Dermis blood vessel endothelial cell (primary cell): ENCODE results near the gene PCNX3. TPM values are rescaled to one million over a fixed set of nuclear protein-coding genes. Genes with fewer than 3 reads are reported as not detected.

Experiments
- DNase-seq: peaks from one replicate; pipeline ENCODE4 v3.0.0; 2010
- total RNA-seq: library from RNA; depleted of rRNA; stranded (reverse); fragments of >200 nt; gene quantifications from 2 replicates; pipeline ENCODE4 v1.2.3, GENCODE V29; 2014

PCNX3 gene
- total RNA-seq, 1 donor from 2014 or later, result 18.0 TPM

DNA sequence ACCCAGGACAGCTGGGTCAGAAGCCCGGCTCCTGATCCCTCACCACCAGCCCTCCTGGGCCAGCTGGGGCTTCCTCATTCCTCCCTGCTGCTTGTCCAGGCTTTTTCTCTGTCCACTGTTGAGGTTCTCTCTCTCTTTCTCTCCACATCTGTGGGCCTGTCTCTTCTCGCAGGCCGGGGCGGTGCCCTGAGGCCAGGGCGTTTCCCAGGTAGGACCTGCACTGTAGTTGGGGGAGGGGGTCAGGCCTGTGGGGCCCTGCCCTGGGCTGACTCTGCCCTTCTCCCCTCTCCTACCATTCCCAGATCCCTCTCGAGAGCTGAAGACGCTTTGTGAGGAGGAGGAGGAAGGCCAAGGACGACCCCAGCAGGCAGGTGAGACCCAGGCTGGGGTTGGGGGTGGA lies 34.8 kb upstream of the PCNX3 start:
- no peak for DNase-seq

GRCh38 chr11:65581928-65582327 lies 33.6 kb upstream of the PCNX3 start:
- no peak for DNase-seq

GRCh38 chr11:65583589-65583988 lies 32.0 kb upstream of the PCNX3 start:
- DNase-seq, result no peak

- DNase-seq, result no peak
Measured at GRCh38 chr11:65584106-65584505, 31.5 kb upstream of the PCNX3 start.

GRCh38 chr11:65584723-65585171 lies 30.8 kb upstream of the PCNX3 start:
- no peak for DNase-seq

GRCh38 chr11:65585396-65586246 lies 30.0 kb upstream of the PCNX3 start:
- DNase-seq, result no peak

DNA sequence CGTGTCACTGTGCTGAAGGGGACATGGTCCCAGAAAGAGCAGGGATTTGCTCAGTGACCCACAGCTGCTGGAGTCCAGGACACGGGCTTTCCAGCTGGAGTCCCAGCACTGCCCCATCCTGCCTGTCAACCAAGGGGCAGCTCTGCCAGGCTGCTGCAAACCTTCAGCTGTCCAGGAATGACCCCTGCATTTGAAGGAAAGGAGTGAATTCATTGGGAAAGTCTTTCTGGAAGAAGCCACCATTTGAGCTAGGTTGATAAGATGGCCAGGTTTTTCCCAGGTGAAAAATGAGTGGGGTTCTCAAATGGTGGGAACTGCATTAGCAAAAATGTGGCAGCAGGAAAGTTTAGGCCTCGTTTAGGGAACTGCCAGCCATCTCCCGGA lies 29.3 kb upstream of the PCNX3 start:
- DNase-seq, result no peak

- DNase-seq, result no peak
Measured at GRCh38 chr11:65586676-65587075, 28.9 kb upstream of the PCNX3 start.

DNA sequence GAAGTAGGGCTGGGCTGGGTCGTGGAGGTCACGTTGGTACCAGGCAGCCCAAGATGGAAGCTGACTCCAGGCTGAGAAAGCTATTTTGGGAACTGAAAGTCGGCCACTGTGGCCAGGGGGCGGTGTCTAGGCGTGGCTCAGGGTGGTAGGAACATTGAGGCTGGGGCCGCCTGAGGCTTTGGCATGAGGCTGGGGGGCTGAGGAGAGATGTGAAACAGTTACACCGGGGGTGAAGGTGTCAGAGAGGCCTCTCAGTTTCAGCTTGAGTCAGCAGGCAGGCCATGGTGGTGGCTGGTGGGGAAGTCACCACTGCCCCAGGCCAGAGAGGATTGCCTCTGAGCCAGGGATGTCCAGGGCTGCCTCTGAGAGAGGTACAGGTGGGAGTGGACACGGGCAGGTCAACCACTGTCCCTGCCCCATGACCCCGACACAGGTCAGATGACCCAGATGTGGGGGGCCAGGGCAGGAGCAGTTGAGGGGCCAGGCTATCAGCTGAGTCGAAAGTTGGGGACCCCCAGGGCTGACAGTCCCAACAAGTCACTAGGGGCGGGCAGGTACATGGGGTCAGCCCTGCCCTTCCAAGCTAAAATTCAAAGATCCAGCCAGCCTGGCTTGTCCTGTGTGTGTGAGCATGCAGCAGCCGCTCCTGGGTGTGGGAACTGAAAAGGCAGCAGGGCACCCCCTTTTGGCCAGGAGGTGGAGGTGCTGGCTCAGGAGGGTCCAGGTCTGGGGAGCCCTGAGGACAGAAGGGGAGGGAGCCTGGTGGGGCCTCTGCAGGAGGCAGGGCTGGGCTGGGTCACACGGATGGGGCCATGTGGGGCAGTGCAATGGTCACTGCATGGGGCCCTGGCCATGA lies 27.1 kb upstream of the PCNX3 start:
- DNase-seq, result peak; percentile 85

DNA sequence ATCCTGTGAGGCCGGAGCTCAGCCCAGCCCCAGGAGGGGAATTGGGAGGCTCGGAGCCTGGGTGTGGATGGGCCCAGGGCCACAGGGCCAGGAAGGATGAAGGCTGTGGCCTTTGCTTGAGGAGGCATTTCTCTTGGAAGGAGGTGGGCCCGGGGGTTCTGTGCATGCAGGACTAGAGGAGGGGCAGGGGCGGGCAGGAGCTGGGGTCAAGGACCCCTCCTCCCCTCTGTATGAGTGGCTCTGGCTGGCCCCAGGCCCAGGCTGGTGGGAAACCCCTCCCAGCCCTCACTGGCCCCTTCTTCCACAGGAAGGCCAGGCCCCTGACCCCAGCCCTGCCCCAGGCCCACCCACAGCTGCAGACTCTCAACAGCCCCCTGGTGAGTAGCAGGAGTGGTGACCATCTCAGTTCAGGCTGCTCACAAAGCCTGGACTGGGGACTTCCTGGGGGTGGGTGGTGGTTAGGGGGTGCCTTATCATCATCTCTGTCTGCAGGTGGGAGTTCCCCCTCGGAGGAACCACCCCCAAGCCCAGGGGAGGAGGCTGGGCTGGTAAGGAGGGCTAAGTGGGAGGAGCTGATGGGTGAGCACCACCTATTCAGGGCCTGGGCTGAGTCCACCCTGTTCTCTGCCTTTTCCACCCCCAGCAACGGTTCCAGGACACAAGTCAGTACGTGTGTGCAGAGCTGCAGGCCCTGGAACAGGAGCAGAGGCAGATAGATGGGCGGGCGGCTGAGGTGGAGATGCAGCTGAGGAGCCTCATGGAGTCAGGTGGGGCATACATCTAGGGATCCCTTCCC lies 25.9 kb upstream of the PCNX3 start:
- no peak for DNase-seq

GRCh38 chr11:65590240-65590738 lies 25.3 kb upstream of the PCNX3 start:
- DNase-seq, result peak; percentile 37

DNA sequence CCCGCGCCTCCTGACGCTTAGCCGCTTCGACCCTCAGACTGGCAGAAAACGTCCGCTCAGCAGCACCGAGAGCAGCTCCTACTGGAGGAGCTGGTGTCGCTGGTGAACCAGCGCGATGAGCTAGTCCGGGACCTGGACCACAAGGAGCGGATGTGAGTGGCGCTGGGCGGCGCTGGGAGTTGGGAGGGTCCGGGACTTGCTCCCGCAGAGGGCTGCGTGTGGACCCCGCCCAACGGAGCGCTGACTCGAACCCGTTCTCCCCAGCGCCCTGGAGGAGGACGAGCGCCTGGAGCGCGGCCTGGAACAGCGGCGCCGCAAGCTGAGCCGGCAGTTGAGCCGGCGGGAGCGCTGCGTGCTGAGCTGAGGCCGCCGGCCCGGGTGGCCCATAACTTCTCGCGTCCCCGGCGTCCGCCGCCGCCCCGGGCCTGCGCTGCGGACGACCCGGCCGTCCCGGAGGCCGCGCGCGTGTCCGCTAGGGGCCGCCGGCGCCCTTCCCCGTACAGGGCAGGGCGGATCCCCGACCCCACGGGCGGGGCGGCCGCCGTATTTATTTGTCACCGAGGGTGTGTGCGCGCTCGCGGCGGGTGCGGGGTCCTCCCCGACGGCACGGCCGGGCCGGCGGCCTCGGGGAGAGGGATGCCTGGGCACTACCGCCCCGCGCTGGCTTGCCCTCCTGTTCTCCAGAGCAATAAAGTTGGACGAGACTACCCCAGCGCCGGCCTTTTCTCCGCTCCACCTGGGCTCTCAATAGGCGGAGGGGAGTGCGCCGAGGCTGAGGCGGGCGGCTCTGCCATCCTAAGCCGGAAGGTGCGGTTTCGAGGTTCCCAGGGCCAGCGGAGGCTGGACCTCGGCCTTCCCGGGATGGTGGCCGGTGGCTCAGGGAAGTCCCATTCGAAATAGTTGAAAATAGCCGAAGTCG lies 23.4 kb upstream of the PCNX3 start:
- peak; percentile 75 for DNase-seq

- DNase-seq, result no peak
Measured at GRCh38 chr11:65592858-65593517, 22.6 kb upstream of the PCNX3 start.

DNA sequence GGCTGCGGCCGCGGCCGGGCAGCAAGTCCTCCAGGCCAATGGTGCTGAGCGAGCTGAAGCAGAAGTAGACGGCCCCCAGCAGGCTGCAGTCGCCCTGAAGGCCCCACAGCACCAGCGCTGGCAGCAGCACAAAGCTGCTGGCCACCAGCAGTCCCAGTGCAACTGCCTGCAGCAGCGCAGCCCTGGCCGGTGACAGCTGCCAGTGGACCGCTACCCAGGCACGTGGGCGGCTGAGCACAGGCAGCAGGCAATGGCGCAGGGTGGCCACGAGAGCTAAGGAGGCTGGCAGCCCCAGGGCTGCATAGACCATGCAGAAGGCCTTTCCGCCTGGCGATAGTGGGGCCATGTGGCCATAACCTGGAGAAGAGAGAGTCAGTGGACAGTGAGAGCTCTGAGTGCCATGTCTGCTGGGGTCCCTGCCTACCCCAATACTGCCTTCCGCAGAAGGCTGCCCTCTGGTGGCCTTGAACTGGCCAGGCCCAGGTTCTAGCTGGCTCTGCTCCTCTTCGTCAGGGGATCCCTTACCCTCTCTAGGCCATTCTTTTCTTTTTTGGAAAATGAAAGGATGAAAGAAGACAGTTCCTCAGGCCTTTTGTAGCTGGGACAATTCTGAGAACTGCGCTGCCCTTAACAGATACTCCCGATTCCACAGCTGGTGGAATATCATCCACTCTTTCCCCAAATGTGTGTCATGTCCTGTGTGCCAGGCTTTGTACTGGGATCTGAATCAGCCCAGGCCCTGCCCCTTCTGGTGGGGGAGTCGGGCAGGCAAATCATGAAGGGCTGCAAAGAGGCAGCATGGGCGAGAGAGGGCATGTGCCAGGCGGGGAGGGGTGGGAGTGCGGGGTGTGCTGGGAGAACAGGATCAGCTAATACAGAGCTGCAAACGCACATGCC lies 21.8 kb upstream of the PCNX3 start:
- peak; percentile 64 for DNase-seq

- no peak for DNase-seq
Measured at GRCh38 chr11:65595131-65595530, 20.4 kb upstream of the PCNX3 start.

GRCh38 chr11:65595543-65596281 lies 19.9 kb upstream of the PCNX3 start, which contains the start of gene KCNK7:
KCNK7 (minus strand) TSS chr11:65595800; CDS start chr11:65595772, 28 bp downstream.
- peak; percentile 34 for DNase-seq

GRCh38 chr11:65596520-65596919 lies 19.1 kb upstream of the PCNX3 start:
- no peak for DNase-seq

DNA sequence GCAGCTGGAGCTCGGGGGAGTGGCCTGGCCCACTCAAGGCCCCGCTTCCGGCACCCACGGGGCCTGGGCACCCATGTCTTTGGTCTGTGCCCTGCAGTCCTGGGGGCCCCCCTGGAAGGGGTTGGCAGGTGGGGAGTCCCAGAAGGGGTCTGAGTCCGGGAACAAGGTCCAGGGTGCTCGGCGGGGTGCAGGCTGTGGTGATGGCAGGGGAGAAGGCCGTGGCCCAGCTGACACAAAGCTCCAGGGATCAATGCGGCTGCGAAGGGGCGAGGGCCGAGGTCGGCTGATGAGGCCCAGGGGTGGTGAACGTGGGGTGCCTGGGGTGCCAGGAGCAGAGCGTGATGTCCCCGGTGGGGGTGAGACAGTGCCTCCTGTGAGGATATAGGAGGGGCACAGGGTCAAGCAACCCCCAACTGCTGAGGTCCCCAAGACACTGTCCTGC lies 17.3 kb upstream of the PCNX3 start:
- DNase-seq, result no peak
